ENCODE results near the gene LTF.

DNA sequence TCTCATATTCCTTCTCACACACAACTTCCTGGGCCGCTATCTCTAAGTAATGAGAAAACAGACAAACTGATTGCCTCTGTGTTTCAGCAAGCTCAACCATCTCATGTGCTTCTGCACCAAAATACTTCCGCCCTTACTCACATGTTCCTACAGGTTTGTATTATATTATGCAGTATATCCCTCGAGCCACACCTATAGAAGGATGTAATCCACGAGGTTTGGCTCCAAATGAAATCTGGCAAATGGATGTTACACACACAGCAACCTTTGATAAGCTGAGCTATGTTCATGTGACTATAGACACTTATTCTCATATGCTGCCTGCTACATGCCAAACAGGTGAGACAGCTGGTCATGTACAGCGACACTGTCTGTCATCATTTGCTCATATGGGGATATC is 35.0 kb downstream of the LTF start:
- TF ChIP-seq ZNF670 (CRISPR knock-in tag; IDR thresholded peaks at IDR 0.05; ENCODE audit: borderline replicate concordance) (no peak), CTCF (CRISPR knock-in tag; IDR thresholded peaks at IDR 0.05) (no peak), RFX5 (IDR thresholded peaks at IDR 0.05; ENCODE audit: low read depth, low read length) (no peak), CEBPB (IDR thresholded peaks at IDR 0.05; ENCODE audit: borderline replicate concordance, low read depth, low read length) (no peak), ZFX (CRISPR knock-in tag; IDR thresholded peaks at IDR 0.05; ENCODE audit: low read depth) (no peak), SIN3A (IDR thresholded peaks at IDR 0.05; ENCODE audit: borderline replicate concordance, low read depth, low read length) (no peak), ELK4 (CRISPR knock-in tag; IDR thresholded peaks at IDR 0.05; ENCODE audit: borderline replicate concordance) (no peak), TCF12 (IDR thresholded peaks at IDR 0.05) (no peak), TCF12 (CRISPR knock-in tag; IDR thresholded peaks at IDR 0.05) (no peak), HNRNPL (IDR thresholded peaks at IDR 0.05; ENCODE audit: low read depth, low read length) (no peak), POLR2A (IDR thresholded peaks at IDR 0.05; ENCODE audit: insufficient read depth in 1 of 2, low read depth in 2 of 2, low read length in 2 of 2) (no peak), EZH2 (conservative IDR thresholded peaks at IDR 0.05; ENCODE audit: low read depth, low read length) (no peak), ZNF644 (CRISPR knock-in tag; IDR thresholded peaks at IDR 0.05; ENCODE audit: low read depth) (no peak), MAX (IDR thresholded peaks at IDR 0.05) (no peak)
- TF ChIP-seq, protein P1, sequence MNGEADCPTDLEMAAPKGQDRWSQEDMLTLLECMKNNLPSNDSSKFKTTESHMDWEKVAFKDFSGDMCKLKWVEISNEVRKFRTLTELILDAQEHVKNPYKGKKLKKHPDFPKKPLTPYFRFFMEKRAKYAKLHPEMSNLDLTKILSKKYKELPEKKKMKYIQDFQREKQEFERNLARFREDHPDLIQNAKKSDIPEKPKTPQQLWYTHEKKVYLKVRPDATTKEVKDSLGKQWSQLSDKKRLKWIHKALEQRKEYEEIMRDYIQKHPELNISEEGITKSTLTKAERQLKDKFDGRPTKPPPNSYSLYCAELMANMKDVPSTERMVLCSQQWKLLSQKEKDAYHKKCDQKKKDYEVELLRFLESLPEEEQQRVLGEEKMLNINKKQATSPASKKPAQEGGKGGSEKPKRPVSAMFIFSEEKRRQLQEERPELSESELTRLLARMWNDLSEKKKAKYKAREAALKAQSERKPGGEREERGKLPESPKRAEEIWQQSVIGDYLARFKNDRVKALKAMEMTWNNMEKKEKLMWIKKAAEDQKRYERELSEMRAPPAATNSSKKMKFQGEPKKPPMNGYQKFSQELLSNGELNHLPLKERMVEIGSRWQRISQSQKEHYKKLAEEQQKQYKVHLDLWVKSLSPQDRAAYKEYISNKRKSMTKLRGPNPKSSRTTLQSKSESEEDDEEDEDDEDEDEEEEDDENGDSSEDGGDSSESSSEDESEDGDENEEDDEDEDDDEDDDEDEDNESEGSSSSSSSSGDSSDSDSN (CRISPR knock-in tag; IDR thresholded peaks at IDR 0.05): no peak

All from HepG2 (cell line).